Stimulated activated CD4-positive, alpha-beta T cell treated with anti-CD3 and anti-CD28 coated beads, Interleukin-12 subunit alpha, Interleukin-12 subunit beta, amount 100 ng/mL, for 4 hours (primary cell): ENCODE measurements around the gene FOXD4L1.
"Not testable (repeated sequence)": the region's sequence is repeated elsewhere in the genome, so short reads cannot be mapped to it uniquely, and the experiment has no call there.

ENCODE experiments used
- DNase-seq: peaks from one replicate; pipeline ENCODE4 v3.0.0-alpha.2; 2020

Gene FOXD4L1

GRCh38 chr2:113498365-113498764, at the start of gene FOXD4L1:
Gene FOXD4L1, plus strand, starts transcription at chr2:113498665. Its CDS starts 592 bp downstream, at chr2:113499257.
- not testable (repeated sequence) for DNase-seq

- not testable (repeated sequence) for DNase-seq
These were observed 32.7 kb upstream of the FOXD4L1 start for GRCh38 chr2:113465770-113466169.

- DNase-seq: not testable (repeated sequence)
These were observed 21.6 kb upstream of the FOXD4L1 start for GRCh38 chr2:113476688-113477368.

GRCh38 chr2:113496527-113496926, 1.9 kb upstream of the FOXD4L1 start:
- not testable (repeated sequence) for DNase-seq

GRCh38 chr2:113499019-113499885, 787 bp downstream of the FOXD4L1 start:
- not testable (repeated sequence) for DNase-seq

GRCh38 chr2:113499886-113500722, 1.6 kb downstream of the FOXD4L1 start:
- not testable (repeated sequence) for DNase-seq

- DNase-seq: not testable (repeated sequence)
These were observed 2.2 kb downstream of the FOXD4L1 start for GRCh38 chr2:113500723-113501038.

- not testable (repeated sequence) for DNase-seq
These were observed 4.0 kb downstream of the FOXD4L1 start for GRCh38 chr2:113502216-113503093.

GRCh38 chr2:113503094-113504042, 4.9 kb downstream of the FOXD4L1 start:
- DNase-seq: peak; percentile 21

GRCh38 chr2:113504081-113504480, 5.6 kb downstream of the FOXD4L1 start:
- DNase-seq: not testable (repeated sequence)

- not testable (repeated sequence) for DNase-seq
These were observed 9.1 kb downstream of the FOXD4L1 start for GRCh38 chr2:113507394-113508140.

- not testable (repeated sequence) for DNase-seq
These were observed 9.7 kb downstream of the FOXD4L1 start for GRCh38 chr2:113508187-113508586.

GRCh38 chr2:113510913-113511312, 12.4 kb downstream of the FOXD4L1 start:
- DNase-seq: not testable (repeated sequence)

- DNase-seq: not testable (repeated sequence)
These were observed 13.4 kb downstream of the FOXD4L1 start for GRCh38 chr2:113511859-113512258.

- DNase-seq: not testable (repeated sequence)
These were observed 17.0 kb downstream of the FOXD4L1 start for GRCh38 chr2:113515457-113515856.

- DNase-seq: not testable (repeated sequence)
These were observed 17.5 kb downstream of the FOXD4L1 start for GRCh38 chr2:113515995-113516394.

GRCh38 chr2:113517025-113517424, 18.6 kb downstream of the FOXD4L1 start:
- DNase-seq: not testable (repeated sequence)

- DNase-seq: not testable (repeated sequence)
These were observed 22.4 kb downstream of the FOXD4L1 start for GRCh38 chr2:113520837-113521236.

GRCh38 chr2:113521492-113521891, 23.0 kb downstream of the FOXD4L1 start:
- not testable (repeated sequence) for DNase-seq

- not testable (repeated sequence) for DNase-seq
These were observed 26.5 kb downstream of the FOXD4L1 start for GRCh38 chr2:113524986-113525385.
